Smooth muscle cell (in vitro differentiated cells): ENCODE measurements around the gene RNU6-7. TPM values are rescaled to one million over a fixed set of nuclear protein-coding genes. Genes with fewer than 3 reads are reported as not detected.

Experiments used
- DNase-seq: peaks from one replicate; lab custom pipeline; 2025; ENCODE audit not compliant: unreplicated experiment; lab: John Stamatoyannopoulos, UW
- H2AFZ ChIP-seq: fragments of 200-600 bp; sonication (generic); 2 replicates; pipeline ENCODE4 v1.6.0; 2016; ENCODE audit warnings: antibody characterized with exemption, low read depth, mild to moderate bottlenecking
- H3F3A ChIP-seq: fragments of 200-600 bp; sonication (generic); 2 replicates; pipeline ENCODE4 v1.6.0; 2017; ENCODE audit warnings: antibody characterized with exemption, low read depth
- H3K27ac ChIP-seq: fragments of 200-600 bp; sonication (generic); 2 replicates; pipeline ENCODE4 v1.5.1; 2016; ENCODE audit warnings: low read depth, mild to moderate bottlenecking
- H3K27me3 ChIP-seq: fragments of 200-600 bp; sonication (generic); 2 replicates; pipeline ENCODE4 v1.6.1; 2016; ENCODE audit warnings: low read depth, mild to moderate bottlenecking
- H3K36me3 ChIP-seq: fragments of 200-600 bp; sonication (generic); 2 replicates; pipeline ENCODE4 v1.5.1; 2016; ENCODE audit warnings: low read depth
- H3K4me1 ChIP-seq: fragments of 200-600 bp; sonication (generic); 2 replicates; pipeline ENCODE4 v1.5.1; 2016; ENCODE audit warnings: low read depth
- H3K4me2 ChIP-seq: fragments of 200-600 bp; sonication (generic); 2 replicates; pipeline ENCODE4 v1.6.0; 2016; ENCODE audit warnings: mild to moderate bottlenecking
- H3K4me3 ChIP-seq: fragments of 200-600 bp; sonication (generic); 2 replicates; pipeline ENCODE4 v1.5.1; 2016; ENCODE audit warnings: mild to moderate bottlenecking
- H3K79me2 ChIP-seq: fragments of 200-600 bp; sonication (generic); 2 replicates; pipeline ENCODE4 v1.6.0; 2016; ENCODE audit warnings: low read depth, mild to moderate bottlenecking
- H3K9ac ChIP-seq: fragments of 200-600 bp; sonication (generic); 2 replicates; pipeline ENCODE4 v1.6.0; 2016; ENCODE audit warnings: low read depth
- H3K9me3 ChIP-seq: fragments of 200-600 bp; sonication (generic); replicated peaks from 2 replicates; pipeline ENCODE4 v1.5.1; 2016; ENCODE audit warnings: low read depth
- H4K20me1 ChIP-seq: fragments of 200-600 bp; sonication (generic); 2 replicates; pipeline ENCODE4 v1.6.0; 2016; ENCODE audit warnings: low read depth
- WGBS: methylation state at CpG from one replicate; pipeline ENCODE4 v1.1.7; 2016; ENCODE audit warnings: low lambda C conversion rate; 5-methylcytosine and 5-hydroxymethylcytosine counted together
- polyA plus RNA-seq: library from polyadenylated mRNA; unstranded; fragments of >200 nt; fragmentation: Nextera tagmentation; extraction: Ambion mirVana; gene quantifications from 2 replicates; pipeline ENCODE4 v1.2.1, GENCODE V29; 2016
- total RNA-seq: library from RNA; depleted of rRNA; stranded (reverse); fragments of >200 nt; gene quantifications from 2 replicates; pipeline ENCODE4 v1.2.3, GENCODE V29; 2014
- TF ChIP-seq, protein P1 (sequence below): fragments of 200-600 bp; sonication (generic); IDR thresholded peaks from 2 replicates; pipeline ENCODE4 v1.5.1; 2017; ENCODE audit warnings: borderline replicate concordance, mild to moderate bottlenecking, antibody characterized with exemption; ENCODE audit not compliant: insufficient read depth, poor library complexity, severe bottlenecking

RNU6-7 gene
- total and polyA plus RNA-seq, 2 experiments from 2014 or later = not detected

DNA sequence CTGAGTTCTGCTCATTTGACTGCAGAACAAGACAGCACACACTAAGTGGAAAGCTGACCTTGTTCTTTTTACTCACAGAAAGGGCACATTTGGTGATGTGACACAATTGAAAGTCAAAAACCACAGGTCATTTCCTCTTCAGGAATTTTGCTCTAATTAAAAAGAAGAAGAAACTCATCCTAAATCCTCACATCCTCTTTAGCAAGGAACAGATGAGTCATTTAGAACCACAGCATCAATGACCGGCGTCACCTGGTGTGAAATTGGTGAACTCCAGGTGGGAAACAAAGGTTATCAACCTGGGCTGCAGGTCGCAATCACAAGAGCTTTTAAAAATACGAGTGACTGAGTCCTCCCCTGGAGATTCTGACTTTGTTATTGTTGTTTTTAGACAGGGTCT, 4.1 kb downstream of the RNU6-7 start:
- peaks cover 4% of the 10 kb centered on the region for H3F3A ChIP-seq
- H4K20me1 ChIP-seq = no peaks in the 10 kb centered on the region
- no peak overlapping the region for H3K27ac ChIP-seq
- no peak for DNase-seq
- WGBS = 46% methylated on average over 4 of the region's 4 CpGs
- no peaks in the 10 kb centered on the region for H3K9me3 ChIP-seq
- TF ChIP-seq, protein P1, sequence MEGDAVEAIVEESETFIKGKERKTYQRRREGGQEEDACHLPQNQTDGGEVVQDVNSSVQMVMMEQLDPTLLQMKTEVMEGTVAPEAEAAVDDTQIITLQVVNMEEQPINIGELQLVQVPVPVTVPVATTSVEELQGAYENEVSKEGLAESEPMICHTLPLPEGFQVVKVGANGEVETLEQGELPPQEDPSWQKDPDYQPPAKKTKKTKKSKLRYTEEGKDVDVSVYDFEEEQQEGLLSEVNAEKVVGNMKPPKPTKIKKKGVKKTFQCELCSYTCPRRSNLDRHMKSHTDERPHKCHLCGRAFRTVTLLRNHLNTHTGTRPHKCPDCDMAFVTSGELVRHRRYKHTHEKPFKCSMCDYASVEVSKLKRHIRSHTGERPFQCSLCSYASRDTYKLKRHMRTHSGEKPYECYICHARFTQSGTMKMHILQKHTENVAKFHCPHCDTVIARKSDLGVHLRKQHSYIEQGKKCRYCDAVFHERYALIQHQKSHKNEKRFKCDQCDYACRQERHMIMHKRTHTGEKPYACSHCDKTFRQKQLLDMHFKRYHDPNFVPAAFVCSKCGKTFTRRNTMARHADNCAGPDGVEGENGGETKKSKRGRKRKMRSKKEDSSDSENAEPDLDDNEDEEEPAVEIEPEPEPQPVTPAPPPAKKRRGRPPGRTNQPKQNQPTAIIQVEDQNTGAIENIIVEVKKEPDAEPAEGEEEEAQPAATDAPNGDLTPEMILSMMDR = no peak
- H3K4me2 ChIP-seq = no peak overlapping the region
- no peaks in the 10 kb centered on the region for H3K79me2 ChIP-seq
- no peak overlapping the region for H3K9ac ChIP-seq
- H3K36me3 ChIP-seq = no peaks in the 10 kb centered on the region
- no peak overlapping the region for H2AFZ ChIP-seq
- no peaks in the 10 kb centered on the region for H3K27me3 ChIP-seq
- H3K4me1 ChIP-seq = no peaks in the 10 kb centered on the region
- H3K4me3 ChIP-seq = no peak overlapping the region

DNA sequence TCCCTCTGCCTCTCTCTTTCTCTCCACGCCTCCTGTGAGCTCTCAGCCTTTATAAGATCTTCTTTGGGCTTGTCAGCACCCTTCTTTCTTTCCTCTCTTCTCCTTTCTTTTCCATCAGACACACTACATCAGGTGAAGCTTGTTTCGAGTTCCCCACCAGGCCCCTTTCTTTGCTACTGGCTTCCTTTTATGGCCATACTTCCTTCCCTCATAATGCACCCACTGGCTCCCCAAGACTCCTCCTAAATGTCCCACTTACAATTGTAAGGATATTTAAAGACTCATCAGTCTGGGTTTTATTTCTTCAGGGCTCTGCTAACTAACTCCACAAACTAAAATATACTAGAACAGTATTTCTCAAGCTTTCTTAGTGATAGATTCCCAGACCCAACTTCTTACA, 4.7 kb downstream of the RNU6-7 start:
- no peaks in the 10 kb centered on the region for H3K27me3 ChIP-seq

GRCh38 chr14:32208490-32208889, 6.6 kb downstream of the RNU6-7 start:
- no peak overlapping the region for H3K4me3 ChIP-seq
- H3K9me3 ChIP-seq = no peaks in the 10 kb centered on the region
- H4K20me1 ChIP-seq = no peaks in the 10 kb centered on the region
- no peak overlapping the region for H3K4me2 ChIP-seq
- H3K27ac ChIP-seq = no peak overlapping the region
- peaks cover 3% of the 10 kb centered on the region for H3F3A ChIP-seq
- no peaks in the 10 kb centered on the region for H3K36me3 ChIP-seq
- no peak for DNase-seq
- H2AFZ ChIP-seq = no peak overlapping the region
- no peaks in the 10 kb centered on the region for H3K27me3 ChIP-seq
- TF ChIP-seq, protein P1 = no peak
- H3K79me2 ChIP-seq = no peaks in the 10 kb centered on the region
- H3K9ac ChIP-seq = no peak overlapping the region
- H3K4me1 ChIP-seq = no peaks in the 10 kb centered on the region
- WGBS = 64% methylated on average over 3 of the region's 3 CpGs

More for the DNA sequence above, 4.7 kb downstream of the RNU6-7 start:
- Histone ChIP-seq H3K79me2 (no peaks in the 10 kb centered on the region), H3K4me1 (no peaks in the 10 kb centered on the region), H3K4me3 (no peak overlapping the region), H2AFZ (no peak overlapping the region), H3K36me3 (no peaks in the 10 kb centered on the region), H4K20me1 (no peaks in the 10 kb centered on the region), H3F3A (peaks cover 3% of the 10 kb centered on the region), H3K27ac (no peak overlapping the region), H3K4me2 (no peak overlapping the region), H3K9me3 (no peaks in the 10 kb centered on the region), H3K9ac (no peak overlapping the region)
- TF ChIP-seq, protein P1 = no peak
- 80% methylated on average over 2 of the region's 2 CpGs for WGBS
- no peak for DNase-seq

DNA sequence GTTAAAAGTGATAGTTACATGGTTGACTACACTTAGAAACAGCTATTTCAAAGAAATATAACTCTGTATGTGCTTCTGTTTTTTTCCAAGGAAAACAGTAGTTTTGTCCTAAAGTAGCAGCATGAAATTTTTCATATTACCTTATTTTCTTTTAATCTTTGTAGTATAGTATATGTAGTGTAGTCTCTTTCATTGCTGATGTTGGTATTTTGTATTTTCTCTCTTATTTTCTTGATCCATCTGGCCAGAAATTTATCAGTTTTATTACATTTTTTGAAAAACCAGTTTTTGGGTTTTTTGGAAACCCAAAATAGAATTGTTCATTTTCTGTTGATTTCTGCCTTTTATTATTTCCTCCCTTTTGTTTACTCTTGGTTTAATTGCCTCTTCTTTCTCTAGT, 7.6 kb downstream of the RNU6-7 start:
- Histone ChIP-seq H3K4me2 (no peak overlapping the region), H3K27me3 (no peaks in the 10 kb centered on the region), H3K79me2 (no peaks in the 10 kb centered on the region)

More for the DNA sequence above, 7.6 kb downstream of the RNU6-7 start:
- TF ChIP-seq, protein P1 = no peak
- H3K4me3 ChIP-seq = no peak overlapping the region
- no peaks in the 10 kb centered on the region for H3F3A ChIP-seq
- no peak for DNase-seq
- no peak overlapping the region for H2AFZ ChIP-seq
- H3K4me1 ChIP-seq = no peaks in the 10 kb centered on the region
- H3K9ac ChIP-seq = no peak overlapping the region
- H3K27ac ChIP-seq = no peak overlapping the region
- no peaks in the 10 kb centered on the region for H4K20me1 ChIP-seq
- H3K36me3 ChIP-seq = no peaks in the 10 kb centered on the region
- no peaks in the 10 kb centered on the region for H3K9me3 ChIP-seq
